ENCODE results near the gene KLHL28.

KLHL28 gene

GRCh38 chr14:44889595-44890471 is 71.9 kb downstream of the KLHL28 start:
- no peak for TF ChIP-seq CTCF (IDR thresholded peaks at IDR 0.05; ENCODE audit: low read depth, low read length, missing control alignments)
- DNase-seq (ENCODE audit: low read depth): no peak
- H3K4me3 ChIP-seq (ENCODE audit: low read depth, low read length): no peak overlapping the region

- no peak for TF ChIP-seq CTCF (IDR thresholded peaks at IDR 0.05; ENCODE audit: low read depth, low read length, missing control alignments)
- no peak for DNase-seq (ENCODE audit: low read depth)
- H3K4me3 ChIP-seq (ENCODE audit: low read depth, low read length): no peak overlapping the region
Observed at GRCh38 chr14:44887596-44887955, 74.2 kb downstream of the KLHL28 start.

- no peak for DNase-seq (ENCODE audit: low read depth)
- TF ChIP-seq CTCF (IDR thresholded peaks at IDR 0.05; ENCODE audit: low read depth, low read length, missing control alignments): no peak
- H3K4me3 ChIP-seq (ENCODE audit: low read depth, low read length): no peak overlapping the region
Observed at GRCh38 chr14:44886860-44887595, 74.7 kb downstream of the KLHL28 start.

- no peak for TF ChIP-seq CTCF (IDR thresholded peaks at IDR 0.05; ENCODE audit: low read depth, low read length, missing control alignments)
- DNase-seq (ENCODE audit: low read depth): no peak
- no peak overlapping the region for H3K4me3 ChIP-seq (ENCODE audit: low read depth, low read length)
Observed at GRCh38 chr14:44880791-44881190, 81.0 kb downstream of the KLHL28 start.
